Mucosa of descending colon (tissue), 3 donors: Measurements from ENCODE around the gene ATXN3L. TPM values are rescaled to one million over a fixed set of nuclear protein-coding genes. Genes with fewer than 3 reads are reported as not detected.

ENCODE experiments used
- ATAC-seq: fragments of 200-7000 bp; cut with Tn5 transposase; one replicate; pipeline ENCODE4 v1.9.1; 2020; ENCODE audit warnings: mild to moderate bottlenecking, moderate library complexity
- DNase-seq, 3 donors: peaks; one replicate each; pipeline ENCODE4 v3.0.0-alpha.2; 2020
- H3K36me3 ChIP-seq: fragments of 200-600 bp; one replicate; pipeline ENCODE4 v1.8.0; 2021; ENCODE audit warnings: low read depth, mild to moderate bottlenecking
- H3K4me1 ChIP-seq: fragments of 200-600 bp; one replicate; pipeline ENCODE4 v1.8.0; 2021; ENCODE audit warnings: low read depth, mild to moderate bottlenecking
- H3K4me3 ChIP-seq: fragments of 200-600 bp; one replicate; pipeline ENCODE4 v1.8.0; 2021; ENCODE audit warnings: mild to moderate bottlenecking
- H3K9me3 ChIP-seq: fragments of 200-600 bp; one replicate; pipeline ENCODE4 v1.8.0; 2021; ENCODE audit warnings: mild to moderate bottlenecking
- intact Hi-C, 2 donors: fragments of 100-400 bp; cut with DNase I in 1 of 2; cut with micrococcal nuclease in 1 of 2; formaldehyde crosslinking; loops; one replicate each; pipeline versions ENCODE4 v1.11.0 to v1.11.1; 2022; cut with DNase I, micrococcal nuclease
- long read RNA-seq, 2 donors: library from polyadenylated mRNA; unstranded; transcript quantifications; one replicate each; pipeline ENCODE4 v2.0.0, GENCODE V29; 2019 to 2021
- total RNA-seq, 3 donors: library from RNA; stranded (reverse); fragmentation: NEBNext Ultra II Directional in 2 of 3; extraction: Animal tissue kit (Norgen Biotek cat#: 25700) in 2 of 3; gene quantifications; one replicate each; pipeline versions ENCODE4 v1.2.1 to v1.2.4, GENCODE V29; 2021 to 2023
- TF ChIP-seq, protein P1 (sequence below): fragments of 200-600 bp; IDR thresholded peaks from one replicate; pipeline ENCODE4 v1.8.0; 2022; ENCODE audit warnings: antibody characterized with exemption, mild to moderate bottlenecking
- donor health status: DM: no; HTN: no; CAD: no; lungs with moderate emphysema.
- donor health status: DM: no; HTN: no; CAD: no.
- donor health status: DM: no; HTN: yes; CAD: no.

The ATXN3L gene
- not detected for total RNA-seq
- long read RNA-seq, donor 1: 0 reads
- long read RNA-seq, donor 2: 0 reads

DNA sequence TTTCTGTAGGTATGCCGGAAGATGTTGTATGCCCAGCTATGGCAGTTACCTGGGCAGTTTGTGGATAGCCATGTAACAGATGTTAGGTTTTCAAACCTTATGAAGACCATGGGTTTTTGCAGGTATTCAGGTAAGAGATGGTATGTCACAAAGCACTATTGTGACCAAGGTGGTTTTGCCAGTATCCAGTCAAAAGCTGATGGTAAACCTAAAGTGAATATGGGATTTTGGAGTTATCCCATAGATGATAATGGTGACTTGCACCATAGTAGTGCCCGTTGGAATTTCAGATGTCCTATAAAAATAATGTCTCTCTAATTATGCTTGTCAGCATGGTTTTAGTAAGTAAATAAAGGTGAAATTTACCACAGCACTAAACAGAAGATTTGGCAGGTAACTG, at the start of gene ATXN3L:
ATXN3L (minus strand) TSS at position 101 of the 400 bp plus-strand sequence. CDS start 119 bp downstream, outside the sequence.
- H3K36me3 ChIP-seq: no peaks in the 10 kb centered on the region
- no peak for DNase-seq
- intact Hi-C loops: no loop called here

DNA sequence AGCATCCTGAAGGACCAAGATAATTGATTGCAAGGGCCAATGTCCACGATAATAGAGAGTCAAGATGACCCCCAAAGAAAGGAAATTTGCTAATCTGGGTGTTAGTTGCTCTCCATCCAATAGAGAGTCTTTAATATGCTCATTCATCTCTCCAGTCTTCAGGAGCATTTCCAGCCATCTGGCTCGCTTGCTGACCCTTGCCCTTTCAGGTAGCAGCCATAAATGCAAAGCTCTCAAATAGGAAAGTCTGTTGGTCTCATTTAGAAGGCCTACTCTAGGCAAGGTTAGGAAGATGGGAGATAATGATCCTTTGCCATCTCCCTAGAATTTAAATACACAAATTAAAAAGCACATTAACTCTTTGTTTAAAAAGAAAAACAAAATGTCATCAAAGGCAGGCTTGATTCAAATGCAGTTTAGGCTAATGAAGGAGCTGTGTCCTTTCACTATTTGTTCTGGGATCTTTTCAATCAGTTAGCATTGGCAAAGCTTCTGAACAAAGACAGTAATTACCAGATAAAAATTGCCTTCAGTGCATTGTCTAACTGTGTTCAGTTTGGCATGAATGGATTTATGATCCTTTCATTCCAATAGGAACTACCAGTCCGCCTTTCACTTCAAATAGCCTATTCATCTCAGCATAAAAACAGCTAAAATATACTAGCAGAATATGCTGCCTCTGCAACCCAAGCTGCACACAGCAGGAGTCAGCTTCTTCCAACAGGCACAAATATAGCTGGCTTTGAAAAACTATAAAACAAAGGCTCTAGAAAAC, 49.6 kb upstream of the ATXN3L start:
- intact Hi-C loops: loop anchor here in 1 of 2 donors (10.0 kb wide), 1 partner anchor 275 kb away; no protein-coding TSS in a partner anchor
- DNase-seq: no peak
- TF ChIP-seq, protein P1, sequence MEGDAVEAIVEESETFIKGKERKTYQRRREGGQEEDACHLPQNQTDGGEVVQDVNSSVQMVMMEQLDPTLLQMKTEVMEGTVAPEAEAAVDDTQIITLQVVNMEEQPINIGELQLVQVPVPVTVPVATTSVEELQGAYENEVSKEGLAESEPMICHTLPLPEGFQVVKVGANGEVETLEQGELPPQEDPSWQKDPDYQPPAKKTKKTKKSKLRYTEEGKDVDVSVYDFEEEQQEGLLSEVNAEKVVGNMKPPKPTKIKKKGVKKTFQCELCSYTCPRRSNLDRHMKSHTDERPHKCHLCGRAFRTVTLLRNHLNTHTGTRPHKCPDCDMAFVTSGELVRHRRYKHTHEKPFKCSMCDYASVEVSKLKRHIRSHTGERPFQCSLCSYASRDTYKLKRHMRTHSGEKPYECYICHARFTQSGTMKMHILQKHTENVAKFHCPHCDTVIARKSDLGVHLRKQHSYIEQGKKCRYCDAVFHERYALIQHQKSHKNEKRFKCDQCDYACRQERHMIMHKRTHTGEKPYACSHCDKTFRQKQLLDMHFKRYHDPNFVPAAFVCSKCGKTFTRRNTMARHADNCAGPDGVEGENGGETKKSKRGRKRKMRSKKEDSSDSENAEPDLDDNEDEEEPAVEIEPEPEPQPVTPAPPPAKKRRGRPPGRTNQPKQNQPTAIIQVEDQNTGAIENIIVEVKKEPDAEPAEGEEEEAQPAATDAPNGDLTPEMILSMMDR: no peak

More for the DNA sequence above, at the start of gene ATXN3L:
- no peaks in the 10 kb centered on the region for H3K9me3 ChIP-seq
- no peak within 1 kb of the TSS for H3K4me3 ChIP-seq
- TF ChIP-seq, protein P1: no peak
- ATAC-seq: no peak
- H3K4me1 ChIP-seq: no peaks in the 10 kb centered on the region

DNA sequence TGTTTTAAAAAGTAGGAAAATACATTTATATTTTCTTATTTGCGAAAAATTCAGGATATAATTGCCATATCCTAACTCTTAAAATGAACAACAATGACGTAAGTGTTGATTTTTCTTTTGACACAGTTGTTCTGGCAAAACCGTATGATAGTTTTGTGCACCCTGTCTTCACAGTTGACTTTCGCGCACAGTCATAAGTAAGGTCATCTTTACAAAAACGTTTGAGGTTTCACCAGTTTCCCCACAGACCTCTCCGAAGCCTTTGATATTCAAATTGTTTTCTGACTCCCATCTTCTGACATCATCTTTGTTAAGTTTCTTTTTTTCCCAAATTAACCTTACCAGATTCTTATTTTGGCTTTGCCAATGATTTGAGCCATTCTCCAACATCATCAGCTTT, 48.1 kb upstream of the ATXN3L start:
- DNase-seq: no peak
- TF ChIP-seq, protein P1: no peak
- intact Hi-C loops: no loop called here
- Histone ChIP-seq H3K4me3 (no peak overlapping the region), H3K4me1 (no peaks in the 10 kb centered on the region), H3K9me3 (no peaks in the 10 kb centered on the region), H3K36me3 (no peaks in the 10 kb centered on the region)
- ATAC-seq: no peak

More for the DNA sequence above, 49.6 kb upstream of the ATXN3L start:
- H3K4me1 ChIP-seq: no peaks in the 10 kb centered on the region
- H3K4me3 ChIP-seq: no peak overlapping the region
- H3K36me3 ChIP-seq: no peaks in the 10 kb centered on the region
- ATAC-seq: no peak
- H3K9me3 ChIP-seq: no peaks in the 10 kb centered on the region

DNA sequence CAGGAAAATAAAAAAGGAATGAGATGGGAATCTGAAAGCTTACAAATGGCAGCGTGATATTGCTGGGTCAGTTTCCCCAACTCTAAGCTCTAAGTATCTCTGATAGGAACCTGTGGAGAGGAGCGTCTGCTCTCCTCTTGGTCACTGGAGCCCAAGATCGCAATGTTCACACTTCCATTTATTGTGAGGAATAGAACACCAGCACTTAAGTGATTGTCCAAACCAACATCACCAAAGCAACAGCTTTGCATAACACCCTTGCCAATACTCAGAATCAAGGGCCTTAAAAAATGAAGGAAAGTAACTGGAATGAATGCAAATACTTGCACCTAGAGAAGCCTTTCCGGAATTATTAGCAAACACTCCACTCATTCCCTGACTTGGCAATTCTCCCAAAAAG, 46.8 kb upstream of the ATXN3L start:
- TF ChIP-seq, protein P1: no peak
- H3K4me3 ChIP-seq: no peak overlapping the region

DNA sequence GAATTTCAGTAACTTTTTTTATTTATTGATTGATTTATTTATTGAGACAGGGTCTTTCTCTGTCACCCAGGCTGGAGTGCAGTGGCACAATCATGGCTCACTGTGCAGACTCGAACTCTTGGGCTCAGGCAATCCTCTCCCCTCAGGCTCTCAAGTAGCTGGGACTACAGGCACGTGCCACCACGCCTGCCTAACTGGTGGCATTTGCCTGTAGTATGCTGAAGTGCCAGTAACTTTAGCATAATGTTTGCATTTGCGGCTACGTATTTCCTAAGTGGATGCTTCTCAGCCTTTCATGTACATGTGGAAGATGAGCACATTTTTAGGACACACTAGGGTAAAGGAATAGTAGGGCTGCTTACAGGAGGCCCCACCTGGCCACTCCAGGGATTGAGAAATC, 45.3 kb upstream of the ATXN3L start:
- intact Hi-C loops: no loop called here
- ATAC-seq: no peak
- H3K4me1 ChIP-seq: no peaks in the 10 kb centered on the region

More for the DNA sequence above, 46.8 kb upstream of the ATXN3L start:
- ATAC-seq (no peak), DNase-seq (no peak)
- Histone ChIP-seq H3K36me3 (no peaks in the 10 kb centered on the region), H3K9me3 (no peaks in the 10 kb centered on the region), H3K4me1 (no peaks in the 10 kb centered on the region)
- intact Hi-C loops: no loop called here

More for the DNA sequence above, 45.3 kb upstream of the ATXN3L start:
- no peak overlapping the region for H3K4me3 ChIP-seq
- H3K36me3 ChIP-seq: no peaks in the 10 kb centered on the region
- TF ChIP-seq, protein P1: no peak
- H3K9me3 ChIP-seq: no peaks in the 10 kb centered on the region
- DNase-seq: no peak
